ENCODE results near the gene ZNF780A.

The ZNF780A gene

GRCh38 chr19:40130013-40130412, 39.3 kb upstream of the ZNF780A start:
- ChIA-PET CTCF (interaction anchor here (0.9 to 7.2 kb wide), 2 partner anchors 10 to 36 kb away, joined by 3 to 55 read pairs; no protein-coding TSS in a partner anchor), POLR2A (no interaction called here)
- H3K4me1 ChIP-seq (ENCODE audit: control insufficient read depth, insufficient read depth, low read length), result no peaks in the 10 kb centered on the region
- 0 out of 3 replicates have a peak, but pooled peaks cover 0 to 4% of the 10 kb centered on the region in 2 experiments for H3K36me3 ChIP-seq (ENCODE audit: control insufficient read depth in 2 of 2, insufficient read depth in 1 of 2, low read length in 2 of 2)
- TF ChIP-seq MYNN (tag by site-specific recombination; IDR thresholded peaks at IDR 0.05; ENCODE audit: borderline replicate concordance) (no peak), ZNF174 (tag by site-specific recombination; IDR thresholded peaks at IDR 0.05) (0 out of 2 replicates have a peak, but pooled peaks have one; percentile 22), ZNF510 (tag by site-specific recombination; IDR thresholded peaks at IDR 0.05; ENCODE audit: insufficient replicate concordance) (no peak), ZBTB48 (tag by site-specific recombination; IDR thresholded peaks at IDR 0.05) (no peak), OVOL3 (tag by site-specific recombination; IDR thresholded peaks at IDR 0.05) (no peak), AEBP2 (tag by site-specific recombination; IDR thresholded peaks at IDR 0.05; ENCODE audit: borderline replicate concordance) (no peak), ZNF140 (tag by site-specific recombination; IDR thresholded peaks at IDR 0.05) (no peak)
- H3K4me3 ChIP-seq (ENCODE audit: low read depth, low read length), result no peak overlapping the region
- no peak overlapping the region for H3K27ac ChIP-seq (ENCODE audit: extremely low read depth, low read depth, low read length)
- H3K9me3 ChIP-seq (ENCODE audit: control insufficient read depth, insufficient read depth, low read depth, low read length), result peaks cover 11% of the 10 kb centered on the region

- no peak overlapping the region for H3K27ac ChIP-seq (ENCODE audit: extremely low read depth, low read depth, low read length)
- H3K4me1 ChIP-seq (ENCODE audit: control insufficient read depth, insufficient read depth, low read length), result no peaks in the 10 kb centered on the region
- ChIA-PET POLR2A (no interaction called here), CTCF (interaction anchor here (0.6 to 7.2 kb wide), 3 partner anchors 11 to 176 kb away, joined by 3 to 55 read pairs (median 3); no protein-coding TSS in a partner anchor)
- TF ChIP-seq ZNF580 (tag by site-specific recombination; IDR thresholded peaks at IDR 0.05) (no peak), ZBTB17 (tag by site-specific recombination; IDR thresholded peaks at IDR 0.05) (no peak), SETDB1 (IDR thresholded peaks at IDR 0.05; ENCODE audit: insufficient read length, low read length) (no peak), ZNF221 (tag by site-specific recombination; IDR thresholded peaks at IDR 0.05; ENCODE audit: borderline replicate concordance) (no peak), KLF1 (tag by site-specific recombination; IDR thresholded peaks at IDR 0.05) (no peak)
- 0 out of 3 replicates have a peak, but pooled peaks cover 0 to 4% of the 10 kb centered on the region in 2 experiments for H3K36me3 ChIP-seq (ENCODE audit: control insufficient read depth in 2 of 2, insufficient read depth in 1 of 2, low read length in 2 of 2)
- H3K9me3 ChIP-seq (ENCODE audit: control insufficient read depth, insufficient read depth, low read depth, low read length), result peaks cover 11% of the 10 kb centered on the region
- H3K4me3 ChIP-seq (ENCODE audit: low read depth, low read length), result no peak overlapping the region
Measured at GRCh38 chr19:40129425-40129824, 38.7 kb upstream of the ZNF780A start.

- Histone ChIP-seq H3K9me3 (ENCODE audit: control insufficient read depth, insufficient read depth, low read depth, low read length) (peaks cover 11% of the 10 kb centered on the region), H3K27ac (ENCODE audit: extremely low read depth, low read depth, low read length) (no peak overlapping the region), H3K4me1 (ENCODE audit: control insufficient read depth, insufficient read depth, low read length) (no peaks in the 10 kb centered on the region), H3K36me3 (ENCODE audit: control insufficient read depth in 2 of 2, insufficient read depth in 1 of 2, low read length in 2 of 2) (0 out of 3 replicates have a peak, but pooled peaks cover 0 to 4% of the 10 kb centered on the region in 2 experiments), H3K4me3 (ENCODE audit: low read depth, low read length) (no peak overlapping the region)
- ChIA-PET CTCF (interaction anchor here (0.6 to 7.2 kb wide), 3 partner anchors 11 to 176 kb away, joined by 3 to 55 read pairs (median 3); no protein-coding TSS in a partner anchor), POLR2A (no interaction called here)
- TF ChIP-seq ZNF248 (tag by site-specific recombination; IDR thresholded peaks at IDR 0.05) (no peak), ZNF184 (tag by site-specific recombination; IDR thresholded peaks at IDR 0.05) (no peak), TCF7L2 (IDR thresholded peaks at IDR 0.05; ENCODE audit: borderline replicate concordance, low read depth, low read length) (no peak), ZNF501 (tag by site-specific recombination; IDR thresholded peaks at IDR 0.05) (no peak), REPIN1 (tag by site-specific recombination; IDR thresholded peaks at IDR 0.05; ENCODE audit: low read depth) (no peak), ZNF596 (tag by site-specific recombination; IDR thresholded peaks at IDR 0.05) (no peak), ZNF133 (tag by site-specific recombination; IDR thresholded peaks at IDR 0.05) (no peak), ZNF221 (tag by site-specific recombination; IDR thresholded peaks at IDR 0.05; ENCODE audit: borderline replicate concordance) (no peak), ZNF626 (tag by site-specific recombination; IDR thresholded peaks at IDR 0.05) (no peak), ZNF121 (tag by site-specific recombination; IDR thresholded peaks at IDR 0.05) (no peak), ZNF354C (tag by site-specific recombination; IDR thresholded peaks at IDR 0.05; ENCODE audit: borderline replicate concordance, low read depth) (no peak), ZNF19 (tag by site-specific recombination; IDR thresholded peaks at IDR 0.05; ENCODE audit: low read depth) (no peak), KLF1 (tag by site-specific recombination; IDR thresholded peaks at IDR 0.05) (no peak), ZXDB (tag by site-specific recombination; IDR thresholded peaks at IDR 0.05) (no peak), IKZF3 (tag by site-specific recombination; IDR thresholded peaks at IDR 0.05) (no peak), ZNF473 (tag by site-specific recombination; IDR thresholded peaks at IDR 0.05) (no peak), ZNF16 (tag by site-specific recombination; IDR thresholded peaks at IDR 0.05; ENCODE audit: low read depth) (no peak), ZFP3 (tag by site-specific recombination; IDR thresholded peaks at IDR 0.05; ENCODE audit: low read depth) (no peak)
- TF ChIP-seq, protein P1, sequence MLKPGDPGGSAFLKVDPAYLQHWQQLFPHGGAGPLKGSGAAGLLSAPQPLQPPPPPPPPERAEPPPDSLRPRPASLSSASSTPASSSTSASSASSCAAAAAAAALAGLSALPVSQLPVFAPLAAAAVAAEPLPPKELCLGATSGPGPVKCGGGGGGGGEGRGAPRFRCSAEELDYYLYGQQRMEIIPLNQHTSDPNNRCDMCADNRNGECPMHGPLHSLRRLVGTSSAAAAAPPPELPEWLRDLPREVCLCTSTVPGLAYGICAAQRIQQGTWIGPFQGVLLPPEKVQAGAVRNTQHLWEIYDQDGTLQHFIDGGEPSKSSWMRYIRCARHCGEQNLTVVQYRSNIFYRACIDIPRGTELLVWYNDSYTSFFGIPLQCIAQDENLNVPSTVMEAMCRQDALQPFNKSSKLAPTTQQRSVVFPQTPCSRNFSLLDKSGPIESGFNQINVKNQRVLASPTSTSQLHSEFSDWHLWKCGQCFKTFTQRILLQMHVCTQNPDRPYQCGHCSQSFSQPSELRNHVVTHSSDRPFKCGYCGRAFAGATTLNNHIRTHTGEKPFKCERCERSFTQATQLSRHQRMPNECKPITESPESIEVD (tag by site-specific recombination; IDR thresholded peaks at IDR 0.05), result no peak
Measured at GRCh38 chr19:40128991-40129390, 38.2 kb upstream of the ZNF780A start.

All from HEK293 (cell line).